Liver (tissue), 9 donors: Measurements from ENCODE around the gene CRK. TPM values are rescaled to one million over a fixed set of nuclear protein-coding genes. Genes with fewer than 3 reads are reported as not detected.

Experiments
- DNase-seq: peaks from one replicate; pipeline ENCODE4 v3.0.0-alpha.2; 2017; ENCODE audit warnings: low spot score
- H3K27ac ChIP-seq, 2 donors: one replicate each; pipeline ENCODE4 v1.7.0; 2013; ENCODE audit warnings: inconsistent platforms in 2 of 2, low read length in 2 of 2, control low read depth in 1 of 2, low read depth in 1 of 2, mild to moderate bottlenecking in 1 of 2
- H3K27me3 ChIP-seq, 4 donors: one replicate each; pipeline versions ENCODE4 v1.6.1 to v1.7.0; 2013; ENCODE audit warnings: low read length in 3 of 4, inconsistent platforms in 1 of 4, mild to moderate bottlenecking in 1 of 4, moderate library complexity in 1 of 4; ENCODE audit not compliant: control insufficient read depth in 4 of 4, insufficient read depth in 4 of 4
- H3K36me3 ChIP-seq, 4 donors: one replicate each; pipeline versions ENCODE4 v1.6.1 to v1.7.0; 2013; ENCODE audit warnings: low read length in 3 of 4, mild to moderate bottlenecking in 3 of 4, low read depth in 1 of 4, moderate library complexity in 1 of 4; ENCODE audit not compliant: control insufficient read depth in 4 of 4, insufficient read depth in 3 of 4
- H3K4me1 ChIP-seq, 4 donors: one replicate each; pipeline versions ENCODE4 v1.6.1 to v1.7.0; 2013; ENCODE audit warnings: low read length in 3 of 4, mild to moderate bottlenecking in 3 of 4, moderate library complexity in 1 of 4; ENCODE audit not compliant: control insufficient read depth in 4 of 4, insufficient read depth in 4 of 4
- H3K4me3 ChIP-seq, 3 donors: one replicate each; pipeline versions ENCODE4 v1.6.1 to v1.7.0; 2013; ENCODE audit warnings: low read length in 3 of 3, control low read depth in 1 of 3, low read depth in 1 of 3, mild to moderate bottlenecking in 1 of 3
- H3K9ac ChIP-seq, 2 donors: one replicate each; pipeline ENCODE4 v1.7.0; 2013; ENCODE audit warnings: low read length in 2 of 2, mild to moderate bottlenecking in 2 of 2, moderate library complexity in 2 of 2, control low read depth in 1 of 2, low read depth in 1 of 2
- H3K9me3 ChIP-seq, 4 donors: one replicate each; pipeline versions ENCODE4 v1.6.1 to v1.7.0; 2013; ENCODE audit warnings: low read length in 3 of 4; ENCODE audit not compliant: control insufficient read depth in 4 of 4
- ATF3 ChIP-seq: IDR thresholded peaks from 2 replicates; pipeline ENCODE4 v1.6.1; 2016; ENCODE audit warnings: antibody characterized with exemption
- FOXA1 ChIP-seq: IDR thresholded peaks from 2 replicates; pipeline ENCODE4 v1.6.1; 2016; ENCODE audit warnings: antibody characterized with exemption
- FOXA2 ChIP-seq: IDR thresholded peaks from 2 replicates; pipeline ENCODE4 v1.6.1; 2016; ENCODE audit warnings: antibody characterized with exemption
- HNF4A ChIP-seq, 2 donors: conservative IDR thresholded peaks; 2 replicates each; pipeline ENCODE4 v1.6.1; 2016; ENCODE audit warnings: antibody characterized with exemption in 2 of 2, mild to moderate bottlenecking in 2 of 2
- HNF4G ChIP-seq: IDR thresholded peaks from 2 replicates; pipeline ENCODE4 v1.6.1; 2016; ENCODE audit warnings: antibody characterized with exemption
- JUND ChIP-seq, 2 donors: IDR thresholded peaks; 2 replicates each; pipeline ENCODE4 v1.6.1; 2016; ENCODE audit warnings: antibody characterized with exemption in 2 of 2
- NR2F2 ChIP-seq: IDR thresholded peaks from 2 replicates; pipeline ENCODE4 v1.6.1; 2016; ENCODE audit warnings: antibody characterized with exemption
- RAD21 ChIP-seq, 2 donors: IDR thresholded peaks; 2 replicates each; pipeline ENCODE4 v1.6.1; 2016; ENCODE audit warnings: antibody characterized with exemption in 2 of 2, mild to moderate bottlenecking in 2 of 2
- RXRA ChIP-seq, 2 donors: IDR thresholded peaks; 2 replicates each; pipeline ENCODE4 v1.6.1; 2017 to 2018; ENCODE audit warnings: antibody characterized with exemption in 2 of 2, mild to moderate bottlenecking in 1 of 2
- TAF1 ChIP-seq: conservative IDR thresholded peaks from 2 replicates; pipeline ENCODE4 v1.6.1; 2016; ENCODE audit warnings: antibody characterized with exemption, mild to moderate bottlenecking
- YY1 ChIP-seq: IDR thresholded peaks from 2 replicates; pipeline ENCODE4 v1.6.1; 2016; ENCODE audit warnings: antibody characterized with exemption, mild to moderate bottlenecking
- WGBS: extraction: QIAGEN DNeasy Blood & Tissue Kit; methylation state at CpG from one replicate; pipeline ENCODE4 v1.1.7; 2013; 5-methylcytosine and 5-hydroxymethylcytosine counted together
- polyA plus RNA-seq, 2 donors: library from polyadenylated mRNA; stranded (reverse) in 1 of 2; unstranded in 1 of 2; fragments of 200-250 nt in 1 of 2; fragments of >200 nt in 1 of 2; fragmentation: Nextera tagmentation in 1 of 2; extraction: Ambion mirVana in 1 of 2; gene quantifications; one replicate each; pipeline versions ENCODE4 v1.2.1 to v1.2.3, GENCODE V29; 2013 to 2015
- total RNA-seq, 2 donors: library from RNA; depleted of rRNA; stranded (reverse); fragments of >200 nt; gene quantifications; one replicate each; pipeline ENCODE4 v1.2.3, GENCODE V29; 2014
- donor health status: healthy.
- donor health status: healthy.
- donor health status: healthy.
- donor health status: healthy.
- donor health status: healthy.

CRK gene
- total and polyA plus RNA-seq, 4 donors = 29.5 to 69.9 (median 34.8) TPM

GRCh38 chr17:1431631-1432104, 24.4 kb downstream of the CRK start:
- H3K9ac ChIP-seq = no peak overlapping the region
- WGBS = 91% methylated on average over 2 of the region's 2 CpGs
- no peak for DNase-seq
- H3K36me3 ChIP-seq = peaks cover 11 to 32% (median 13%) of the 10 kb centered on the region in 4 donors
- no peaks in the 10 kb centered on the region for H3K27me3 ChIP-seq
- no peak overlapping the region for H3K27ac ChIP-seq
- H3K4me3 ChIP-seq = no peak overlapping the region
- H3K4me1 ChIP-seq = peaks cover 0 to 3% (median 0%) of the 10 kb centered on the region in 4 donors
- H3K9me3 ChIP-seq = no peaks in the 10 kb centered on the region
- TF ChIP-seq FOXA1 = no peak
- TF ChIP-seq RAD21 (IDR thresholded peaks at IDR 0.05) = no peak
- no peak for TF ChIP-seq TAF1

GRCh38 chr17:1423456-1424135, 32.4 kb downstream of the CRK start:
- TF ChIP-seq RXRA (IDR thresholded peaks at IDR 0.05) (no peak), HNF4A (conservative IDR thresholded peaks at IDR 0.05) (no peak), FOXA1 (no peak), NR2F2 (no peak), JUND (IDR thresholded peaks at IDR 0.05) (no peak)
- 83% methylated on average over 10 of the region's 10 CpGs for WGBS
- peaks cover 8 to 44% (median 27%) of the 10 kb centered on the region in 4 donors for H3K36me3 ChIP-seq
- no peak overlapping the region for H3K27ac ChIP-seq
- no peaks in the 10 kb centered on the region for H3K9me3 ChIP-seq
- H3K9ac ChIP-seq = no peak overlapping the region
- H3K27me3 ChIP-seq = no peaks in the 10 kb centered on the region
- no peak overlapping the region for H3K4me3 ChIP-seq
- DNase-seq = no peak
- no peaks in the 10 kb centered on the region for H3K4me1 ChIP-seq

GRCh38 chr17:1422885-1423284, 33.1 kb downstream of the CRK start:
- Histone ChIP-seq H3K27me3 (no peaks in the 10 kb centered on the region), H3K36me3 (peaks cover 8 to 44% (median 27%) of the 10 kb centered on the region in 4 donors), H3K27ac (no peak overlapping the region), H3K9me3 (no peaks in the 10 kb centered on the region), H3K4me1 (no peaks in the 10 kb centered on the region), H3K9ac (no peak overlapping the region), H3K4me3 (no peak overlapping the region)
- TF ChIP-seq FOXA2 (no peak), YY1 (no peak), TAF1 (no peak), RAD21 (IDR thresholded peaks at IDR 0.05) (no peak), ATF3 (no peak), RXRA (IDR thresholded peaks at IDR 0.05) (no peak), JUND (IDR thresholded peaks at IDR 0.05) (no peak), HNF4A (conservative IDR thresholded peaks at IDR 0.05) (no peak)
- 84% methylated on average over 7 of the region's 7 CpGs for WGBS
- no peak for DNase-seq

- no peak overlapping the region for H3K27ac ChIP-seq
- no peaks in the 10 kb centered on the region for H3K4me1 ChIP-seq
- no peak overlapping the region for H3K9ac ChIP-seq
- DNase-seq = no peak
- TF ChIP-seq HNF4G = no peak
- no peak for TF ChIP-seq YY1
- TF ChIP-seq NR2F2 = no peak
- TF ChIP-seq RAD21 (IDR thresholded peaks at IDR 0.05) = no peak
- H3K4me3 ChIP-seq = no peak overlapping the region
- no peaks in the 10 kb centered on the region for H3K9me3 ChIP-seq
- H3K27me3 ChIP-seq = no peaks in the 10 kb centered on the region
- WGBS = 96% methylated on average over 11 of the region's 11 CpGs
- H3K36me3 ChIP-seq = peaks cover 8 to 44% (median 27%) of the 10 kb centered on the region in 4 donors
Observed at GRCh38 chr17:1421470-1421869, 34.6 kb downstream of the CRK start.
